Right atrium auricular region (tissue), 2 donors: ENCODE data around the gene ARHGEF38. TPM values are rescaled to one million over a fixed set of nuclear protein-coding genes. Genes with fewer than 3 reads are reported as not detected.
"Not testable (repeated sequence)": the region's sequence is repeated elsewhere in the genome, so short reads cannot be mapped to it uniquely, and the experiment has no call there.

Experiments
- DNase-seq: peaks from one replicate; pipeline ENCODE4 v3.0.0-alpha.2; 2019; ENCODE audit warnings: low spot score
- H3K27ac ChIP-seq, 2 donors: fragments of 200-600 bp; sonication (generic); 1 replicate in 1 of 2; 2 replicates in 1 of 2; pipeline ENCODE4 v1.5.1; 2016 to 2019
- H3K27me3 ChIP-seq, 2 donors: fragments of 200-600 bp; sonication (generic); one replicate each; pipeline versions ENCODE4 v1.5.1 to v1.6.0; 2017 to 2019
- H3K36me3 ChIP-seq: fragments of 200-600 bp; sonication (generic); one replicate; pipeline ENCODE4 v1.5.1; 2016
- H3K4me1 ChIP-seq, 2 donors: fragments of 200-600 bp; sonication (generic); one replicate each; pipeline versions ENCODE4 v1.5.1 to v1.6.0; 2017 to 2019
- H3K4me3 ChIP-seq, 2 donors: fragments of 200-600 bp; sonication (generic); 1 replicate in 1 of 2; 2 replicates in 1 of 2; pipeline ENCODE4 v1.5.1; 2017 to 2019; ENCODE audit warnings: mild to moderate bottlenecking in 1 of 2, moderate library complexity in 1 of 2
- H3K9me3 ChIP-seq, 2 donors: fragments of 200-600 bp; sonication (generic); one replicate each; pipeline ENCODE4 v1.5.1; 2019
- CTCF ChIP-seq, 2 donors: fragments of 200-600 bp; sonication (generic); IDR thresholded peaks; one replicate each; pipeline ENCODE4 v1.5.1; 2019; ENCODE audit warnings: antibody characterized with exemption in 2 of 2
- total RNA-seq, 2 donors: library from RNA; depleted of rRNA; stranded (reverse); fragments of >200 nt; gene quantifications; one replicate each; pipeline ENCODE4 v1.1.0, GENCODE V29; 2016

ARHGEF38 gene
- total RNA-seq, 2 donors from 2014 or later = not detected

GRCh38 chr4:105683038-105683437 lies 130.6 kb downstream of the ARHGEF38 start:
- no peak for DNase-seq
- Histone ChIP-seq H3K4me1 (no peaks in the 10 kb centered on the region), H3K27me3 (no peaks in the 10 kb centered on the region), H3K4me3 (no peak overlapping the region), H3K36me3 (peaks cover 35% of the 10 kb centered on the region), H3K9me3 (no peaks in the 10 kb centered on the region), H3K27ac (no peak overlapping the region)
- TF ChIP-seq CTCF (IDR thresholded peaks at IDR 0.05) = no peak

GRCh38 chr4:105686571-105686970 lies 134.2 kb downstream of the ARHGEF38 start:
- Histone ChIP-seq H3K4me3 (no peak overlapping the region), H3K9me3 (no peaks in the 10 kb centered on the region), H3K27me3 (no peaks in the 10 kb centered on the region), H3K4me1 (no peaks in the 10 kb centered on the region), H3K27ac (no peak overlapping the region), H3K36me3 (peaks cover 57% of the 10 kb centered on the region)
- no peak for DNase-seq
- no peak for TF ChIP-seq CTCF (IDR thresholded peaks at IDR 0.05)

GRCh38 chr4:105694812-105695211 lies 142.4 kb downstream of the ARHGEF38 start:
- peaks cover 54% of the 10 kb centered on the region for H3K36me3 ChIP-seq
- not testable (repeated sequence) for H3K4me1 ChIP-seq, H3K4me3 ChIP-seq, H3K27me3 ChIP-seq, H3K27ac ChIP-seq, H3K9me3 ChIP-seq, DNase-seq

GRCh38 chr4:105695832-105696231 lies 143.4 kb downstream of the ARHGEF38 start:
- not testable (repeated sequence) for H3K27me3 ChIP-seq, H3K27ac ChIP-seq, H3K4me3 ChIP-seq, H3K4me1 ChIP-seq, DNase-seq, H3K9me3 ChIP-seq
- H3K36me3 ChIP-seq = peaks cover 52% of the 10 kb centered on the region

- no peak for TF ChIP-seq CTCF (IDR thresholded peaks at IDR 0.05)
- no peaks in the 10 kb centered on the region for H3K27me3 ChIP-seq
- no peak overlapping the region for H3K27ac ChIP-seq
- peaks cover 33% of the 10 kb centered on the region for H3K36me3 ChIP-seq
- no peaks in the 10 kb centered on the region for H3K4me1 ChIP-seq
- no peak for DNase-seq
- no peaks in the 10 kb centered on the region for H3K9me3 ChIP-seq
- H3K4me3 ChIP-seq = no peak overlapping the region
Measured at GRCh38 chr4:105698607-105699006, 146.2 kb downstream of the ARHGEF38 start.

GRCh38 chr4:105707782-105708180 lies 155.4 kb downstream of the ARHGEF38 start:
- no peak for DNase-seq
- peaks cover 0 to 22% of the 10 kb centered on the region in 2 donors for H3K4me1 ChIP-seq
- peak overlapping the region; percentile 81 to 92 for H3K4me3 ChIP-seq
- H3K36me3 ChIP-seq = no peaks in the 10 kb centered on the region
- no peaks in the 10 kb centered on the region for H3K9me3 ChIP-seq
- peak overlapping the region; percentile 80 to 87 for H3K27ac ChIP-seq
- TF ChIP-seq CTCF (IDR thresholded peaks at IDR 0.05) = no peak
- H3K27me3 ChIP-seq = no peaks in the 10 kb centered on the region
